Esophagus squamous epithelium (tissue), 5 donors: ENCODE data around the gene SERPINA5. TPM values are rescaled to one million over a fixed set of nuclear protein-coding genes. Genes with fewer than 3 reads are reported as not detected.

Experiments
- DNase-seq: peaks from one replicate; lab custom pipeline; 2025; lab: John Stamatoyannopoulos, UW
- H3K27ac ChIP-seq, 4 donors: fragments of 200-600 bp; sonication (generic); one replicate each; pipeline ENCODE4 v1.5.1; 2016 to 2019; ENCODE audit warnings: mild to moderate bottlenecking in 1 of 4
- H3K27me3 ChIP-seq, 4 donors: fragments of 200-600 bp; sonication (generic); 1 replicate in 3 of 4; 2 replicates in 1 of 4; pipeline versions ENCODE4 v1.5.1 to v1.6.0; 2017 to 2021; ENCODE audit warnings: antibody characterized with exemption in 1 of 4
- H3K36me3 ChIP-seq, 3 donors: fragments of 200-600 bp; sonication (generic); one replicate each; pipeline ENCODE4 v1.5.1; 2016 to 2019
- H3K4me1 ChIP-seq, 3 donors: fragments of 200-600 bp; sonication (generic); one replicate each; pipeline ENCODE4 v1.5.1; 2017 to 2019
- H3K4me3 ChIP-seq, 4 donors: fragments of 200-600 bp; sonication (generic); 1 replicate in 3 of 4; 2 replicates in 1 of 4; pipeline ENCODE4 v1.5.1; 2016 to 2019; ENCODE audit warnings: mild to moderate bottlenecking in 2 of 4, moderate library complexity in 1 of 4
- H3K9me3 ChIP-seq, 3 donors: fragments of 200-600 bp; sonication (generic); one replicate each; pipeline ENCODE4 v1.5.1; 2016 to 2019
- POLR2A ChIP-seq, 4 donors: fragments of 450-650 bp; IDR thresholded peaks; one replicate each; pipeline ENCODE4 v1.6.1; 2017; ENCODE audit warnings: antibody characterized with exemption in 4 of 4, mild to moderate bottlenecking in 4 of 4, moderate library complexity in 3 of 4
- WGBS, 2 donors: methylation state at CpG; one replicate each; pipeline ENCODE4 v1.1.5; 2018; 5-methylcytosine and 5-hydroxymethylcytosine counted together
- intact Hi-C: fragments of 100-400 bp; cut with DNase I; formaldehyde crosslinking; loops from one replicate; pipeline ENCODE4 v1.15.0; 2022
- total RNA-seq, 4 donors: library from RNA; depleted of rRNA; stranded (reverse); fragments of >200 nt; gene quantifications; one replicate each; pipeline ENCODE4 v1.1.0, GENCODE V29; 2016
- TF ChIP-seq, protein P1 (sequence below), 6 experiments: fragments of 450-650 bp in 4 of 6; fragments of 200-600 bp in 2 of 6; sonication (generic) in 2 of 6; IDR thresholded peaks; one replicate each; pipeline ENCODE4 v1.5.1; 2016 to 2019; ENCODE audit warnings: antibody characterized with exemption in 6 of 6, mild to moderate bottlenecking in 4 of 6, moderate library complexity in 4 of 6
- donor health status: DM: yes; HTN: yes; CAD: no.

Gene SERPINA5
- total RNA-seq, 4 donors from 2014 or later = 0.12 to 0.38 (median 0.35) TPM; not detected in 1

DNA sequence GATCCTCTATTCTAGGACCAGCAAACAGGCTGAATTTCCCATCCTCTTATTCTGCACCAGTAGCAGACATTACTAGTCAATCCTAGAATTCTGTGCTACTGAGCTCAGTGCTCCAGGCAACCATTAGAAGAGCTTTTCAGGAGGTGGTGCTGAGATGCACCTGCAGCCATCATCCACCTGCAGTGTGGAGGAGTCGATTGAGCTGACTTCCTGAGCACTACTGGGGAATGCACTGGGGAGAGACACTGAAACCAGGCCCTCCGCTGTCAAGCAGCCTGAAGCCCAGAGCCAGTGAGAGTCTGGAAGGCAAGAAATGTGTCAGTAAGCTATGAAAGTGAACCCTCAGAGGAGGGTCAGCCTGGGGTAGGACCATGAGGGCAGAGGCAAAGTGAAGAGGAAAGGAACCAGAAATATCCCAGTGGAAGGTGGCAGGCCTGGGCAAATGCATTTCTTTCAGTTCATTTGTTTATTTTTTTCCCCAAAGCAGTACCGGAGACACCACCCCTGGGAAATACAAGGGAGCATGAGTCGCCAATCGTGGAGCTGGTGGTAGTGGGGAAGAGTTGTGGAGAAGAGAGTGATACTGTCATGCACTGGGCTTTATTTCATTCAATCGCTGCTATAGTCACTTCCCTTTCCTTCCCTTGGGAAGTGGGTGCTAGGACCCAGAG lies 43.0 kb upstream of the SERPINA5 start:
- no peak for TF ChIP-seq POLR2A (IDR thresholded peaks at IDR 0.05)
- TF ChIP-seq, protein P1, sequence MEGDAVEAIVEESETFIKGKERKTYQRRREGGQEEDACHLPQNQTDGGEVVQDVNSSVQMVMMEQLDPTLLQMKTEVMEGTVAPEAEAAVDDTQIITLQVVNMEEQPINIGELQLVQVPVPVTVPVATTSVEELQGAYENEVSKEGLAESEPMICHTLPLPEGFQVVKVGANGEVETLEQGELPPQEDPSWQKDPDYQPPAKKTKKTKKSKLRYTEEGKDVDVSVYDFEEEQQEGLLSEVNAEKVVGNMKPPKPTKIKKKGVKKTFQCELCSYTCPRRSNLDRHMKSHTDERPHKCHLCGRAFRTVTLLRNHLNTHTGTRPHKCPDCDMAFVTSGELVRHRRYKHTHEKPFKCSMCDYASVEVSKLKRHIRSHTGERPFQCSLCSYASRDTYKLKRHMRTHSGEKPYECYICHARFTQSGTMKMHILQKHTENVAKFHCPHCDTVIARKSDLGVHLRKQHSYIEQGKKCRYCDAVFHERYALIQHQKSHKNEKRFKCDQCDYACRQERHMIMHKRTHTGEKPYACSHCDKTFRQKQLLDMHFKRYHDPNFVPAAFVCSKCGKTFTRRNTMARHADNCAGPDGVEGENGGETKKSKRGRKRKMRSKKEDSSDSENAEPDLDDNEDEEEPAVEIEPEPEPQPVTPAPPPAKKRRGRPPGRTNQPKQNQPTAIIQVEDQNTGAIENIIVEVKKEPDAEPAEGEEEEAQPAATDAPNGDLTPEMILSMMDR (IDR thresholded peaks at IDR 0.05) = no peak
- H3K27ac ChIP-seq = no peak overlapping the region
- no peaks in the 10 kb centered on the region for H3K9me3 ChIP-seq
- no peaks in the 10 kb centered on the region for H3K36me3 ChIP-seq
- no peak for DNase-seq
- intact Hi-C loops = no loop called here
- peaks cover 0 to 45% (median 0%) of the 10 kb centered on the region in 4 donors for H3K27me3 ChIP-seq
- WGBS, 2 donors = 76 to 81% methylated on average over 5 to 6 of the region's 6 CpGs
- no peak overlapping the region for H3K4me3 ChIP-seq
- peaks cover 0 to 17% (median 6%) of the 10 kb centered on the region in 3 donors for H3K4me1 ChIP-seq

DNA sequence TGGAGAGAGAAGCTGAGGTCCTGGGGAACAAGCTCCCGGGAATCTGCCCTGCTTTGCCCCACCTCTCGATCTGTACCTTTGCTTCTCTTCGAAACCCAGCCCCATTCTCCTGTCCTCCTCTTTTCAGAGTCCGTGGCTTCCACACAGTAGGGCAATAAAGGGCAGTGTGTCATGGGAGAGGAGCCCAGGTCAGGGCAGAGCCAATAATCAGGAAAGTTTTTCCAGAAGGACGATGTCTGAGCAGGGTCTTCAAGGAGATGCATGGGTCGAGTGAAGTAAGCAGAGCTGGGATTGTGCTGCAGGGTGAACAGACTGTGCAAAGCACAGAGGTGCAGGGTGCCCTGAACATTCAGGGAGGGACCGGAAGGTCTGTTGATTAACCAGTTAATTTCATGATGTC lies 42.0 kb upstream of the SERPINA5 start:
- Histone ChIP-seq H3K36me3 (no peaks in the 10 kb centered on the region), H3K4me1 (peaks cover 0 to 26% (median 14%) of the 10 kb centered on the region in 3 donors), H3K27me3 (peaks cover 0 to 35% (median 0%) of the 10 kb centered on the region in 4 donors), H3K9me3 (no peaks in the 10 kb centered on the region), H3K4me3 (no peak overlapping the region), H3K27ac (no peak overlapping the region)
- no peak for DNase-seq
- intact Hi-C loops = no loop called here
- 80% methylated on average over 5 to 6 of the region's 7 CpGs for WGBS, 2 donors
- TF ChIP-seq, protein P1 (IDR thresholded peaks at IDR 0.05) = no peak
- TF ChIP-seq POLR2A (IDR thresholded peaks at IDR 0.05) = no peak

DNA sequence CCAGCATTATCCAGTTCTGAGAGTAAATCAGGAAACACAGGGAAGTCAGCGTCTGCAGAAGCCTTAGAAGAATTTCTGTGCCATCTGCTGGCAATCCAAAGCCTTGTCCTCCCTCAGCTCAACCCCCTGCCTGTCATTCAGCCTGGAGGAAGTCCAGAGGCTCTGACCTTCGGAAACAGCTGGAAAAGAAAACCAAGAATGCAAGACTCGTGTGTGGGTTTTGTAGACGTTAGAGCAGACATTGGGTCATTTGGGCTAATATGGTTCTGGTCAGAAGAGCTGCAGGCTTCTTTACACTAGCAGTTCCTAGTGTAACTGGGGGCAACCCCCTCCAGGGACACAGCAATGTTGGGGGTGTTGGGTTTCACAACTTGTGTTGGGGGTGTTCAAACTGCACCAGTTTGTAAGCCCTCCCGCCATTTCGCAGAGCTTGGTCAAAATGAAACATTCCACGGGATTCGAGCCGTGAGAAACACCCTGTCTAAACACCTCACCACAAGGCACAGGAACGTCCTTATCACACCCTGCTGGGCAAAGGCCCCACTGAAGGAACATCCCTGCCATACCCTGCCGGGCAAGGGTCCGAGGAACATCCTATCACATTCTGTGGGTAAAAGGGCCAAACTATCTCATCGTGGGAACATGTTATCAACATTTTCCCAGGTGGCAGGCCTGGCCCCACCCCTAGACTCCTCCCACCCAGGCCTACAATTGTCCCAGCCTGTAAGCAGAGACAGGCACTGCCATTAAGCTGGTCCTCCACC lies 41.0 kb upstream of the SERPINA5 start:
- no peaks in the 10 kb centered on the region for H3K36me3 ChIP-seq
- no peak overlapping the region for H3K27ac ChIP-seq
- intact Hi-C loops = loop anchor here (10.0 kb wide), 1 partner anchor 115 kb away; no protein-coding TSS in a partner anchor
- no peak for DNase-seq
- no peaks in the 10 kb centered on the region for H3K9me3 ChIP-seq
- no peak overlapping the region for H3K4me3 ChIP-seq
- TF ChIP-seq, protein P1 (IDR thresholded peaks at IDR 0.05) = no peak
- no peak for TF ChIP-seq POLR2A (IDR thresholded peaks at IDR 0.05)
- H3K4me1 ChIP-seq = peaks cover 0 to 29% (median 14%) of the 10 kb centered on the region in 3 donors
- WGBS, 2 donors = 35 to 52% methylated on average over 6 to 12 of the region's 13 CpGs
- H3K27me3 ChIP-seq = peaks cover 0 to 36% (median 0%) of the 10 kb centered on the region in 4 donors

DNA sequence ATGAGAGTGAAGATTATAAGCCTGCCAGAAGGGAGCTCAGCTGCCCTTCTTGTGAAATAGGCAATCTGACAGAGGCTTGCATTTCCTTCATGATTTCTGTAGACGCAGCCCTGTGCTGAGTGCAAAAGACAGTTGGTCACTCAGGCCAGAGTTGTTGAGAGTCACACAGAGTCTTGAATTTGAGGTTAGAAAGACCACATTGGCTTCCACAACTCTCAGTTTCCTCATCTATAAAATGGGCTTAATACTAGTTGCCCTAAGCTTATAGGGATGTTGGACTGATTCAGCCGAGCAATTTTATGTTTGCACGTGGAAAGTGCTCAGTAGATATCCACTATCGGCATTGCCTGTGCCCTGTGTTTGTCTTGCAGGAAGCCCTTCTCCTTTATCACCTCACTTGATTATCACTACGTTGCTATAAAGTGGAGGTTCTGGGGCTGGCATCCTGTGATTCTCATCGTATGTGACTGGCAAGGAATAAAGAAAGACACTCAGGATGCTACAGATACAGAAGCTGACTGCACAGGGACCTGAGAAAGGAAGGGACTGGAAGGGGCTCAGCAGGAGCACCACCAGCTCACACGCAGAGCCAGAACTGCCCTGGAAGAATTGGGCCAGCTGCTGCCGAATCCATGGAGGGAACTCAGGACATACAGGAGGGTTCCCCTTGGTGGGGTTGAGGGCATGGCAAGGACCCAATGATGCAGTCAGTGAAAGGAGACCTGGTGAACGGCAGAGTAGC lies 39.8 kb upstream of the SERPINA5 start:
- Histone ChIP-seq H3K9me3 (peaks cover 0 to 5% (median 0%) of the 10 kb centered on the region in 3 donors), H3K27me3 (peaks cover 0 to 29% (median 0%) of the 10 kb centered on the region in 4 donors), H3K27ac (no peak overlapping the region), H3K36me3 (no peaks in the 10 kb centered on the region), H3K4me3 (no peak overlapping the region), H3K4me1 (peaks cover 0 to 29% (median 14%) of the 10 kb centered on the region in 3 donors)
- WGBS, 2 donors = 73 to 91% methylated on average over 8 to 9 of the region's 9 CpGs
- TF ChIP-seq POLR2A (IDR thresholded peaks at IDR 0.05) = no peak
- TF ChIP-seq, protein P1 (IDR thresholded peaks at IDR 0.05) = no peak
- intact Hi-C loops = loop anchor here (10.0 kb wide), 1 partner anchor 117 kb away; no protein-coding TSS in a partner anchor
- DNase-seq = no peak
